Cardiac fibroblast (primary cell): ENCODE results near the gene TCP10L.
"Not testable (repeated sequence)": the region's sequence is repeated elsewhere in the genome, so short reads cannot be mapped to it uniquely, and the experiment has no call there.

ENCODE experiments used
- DNase-seq, 2 donors: peaks; one replicate each; pipeline versions ENCODE4 v3.0.0 to v3.0.0-alpha.2; 2010; ENCODE audit warnings: low read depth in 2 of 2
- H3K4me3 ChIP-seq, 2 donors: replicated peaks in 1 of 2; 1 replicate in 1 of 2; 2 replicates in 1 of 2; pipeline ENCODE4 v1.5.1; 2011; ENCODE audit warnings: low read depth in 2 of 2, low read length in 2 of 2, mild to moderate bottlenecking in 2 of 2, moderate library complexity in 1 of 2
- TF ChIP-seq, protein P1 (sequence below): IDR thresholded peaks from one replicate; pipeline ENCODE4 v1.5.1; 2011; ENCODE audit warnings: low read depth, mild to moderate bottlenecking, low read length, inconsistent platforms

Gene TCP10L, protein sequence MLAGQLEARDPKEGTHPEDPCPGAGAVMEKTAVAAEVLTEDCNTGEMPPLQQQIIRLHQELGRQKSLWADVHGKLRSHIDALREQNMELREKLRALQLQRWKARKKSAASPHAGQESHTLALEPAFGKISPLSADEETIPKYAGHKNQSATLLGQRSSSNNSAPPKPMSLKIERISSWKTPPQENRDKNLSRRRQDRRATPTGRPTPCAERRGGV

DNA sequence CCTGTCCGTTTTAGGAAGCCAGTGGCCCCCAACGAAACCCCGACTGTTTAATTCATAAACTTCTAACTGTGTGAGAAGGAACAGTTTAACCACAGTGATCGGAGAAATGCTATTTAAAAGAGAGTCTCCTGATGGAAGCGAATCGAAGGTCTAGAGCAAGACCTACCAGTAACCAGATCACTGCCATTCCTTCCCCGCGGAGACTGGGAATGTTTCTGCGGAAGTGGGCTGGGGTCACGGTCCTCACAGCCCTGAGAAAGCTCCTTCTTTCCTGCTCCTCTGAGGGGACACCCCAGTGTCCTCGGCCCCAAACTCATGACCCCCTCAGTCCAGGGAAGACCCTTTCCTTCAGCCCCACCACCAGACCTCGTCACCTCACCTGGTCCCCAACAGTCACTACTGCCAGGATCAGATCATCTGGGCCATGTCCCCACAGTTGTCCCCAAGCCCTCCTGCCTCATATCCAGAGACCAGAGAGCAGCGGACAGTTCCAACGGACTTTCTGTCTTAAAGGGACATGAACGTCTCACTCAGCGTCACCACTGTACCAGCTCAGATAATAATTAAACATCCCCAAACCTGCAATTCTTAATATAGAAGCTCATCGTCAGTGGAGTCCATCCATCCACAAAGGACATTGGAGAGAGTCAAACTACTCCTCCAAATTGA is at the start of gene TCP10L:
TSS of gene TCP10L (minus strand) at position 482 of the 669 bp plus-strand sequence. CDS start 1,219 bp downstream, outside the sequence.
- TF ChIP-seq, protein P1, sequence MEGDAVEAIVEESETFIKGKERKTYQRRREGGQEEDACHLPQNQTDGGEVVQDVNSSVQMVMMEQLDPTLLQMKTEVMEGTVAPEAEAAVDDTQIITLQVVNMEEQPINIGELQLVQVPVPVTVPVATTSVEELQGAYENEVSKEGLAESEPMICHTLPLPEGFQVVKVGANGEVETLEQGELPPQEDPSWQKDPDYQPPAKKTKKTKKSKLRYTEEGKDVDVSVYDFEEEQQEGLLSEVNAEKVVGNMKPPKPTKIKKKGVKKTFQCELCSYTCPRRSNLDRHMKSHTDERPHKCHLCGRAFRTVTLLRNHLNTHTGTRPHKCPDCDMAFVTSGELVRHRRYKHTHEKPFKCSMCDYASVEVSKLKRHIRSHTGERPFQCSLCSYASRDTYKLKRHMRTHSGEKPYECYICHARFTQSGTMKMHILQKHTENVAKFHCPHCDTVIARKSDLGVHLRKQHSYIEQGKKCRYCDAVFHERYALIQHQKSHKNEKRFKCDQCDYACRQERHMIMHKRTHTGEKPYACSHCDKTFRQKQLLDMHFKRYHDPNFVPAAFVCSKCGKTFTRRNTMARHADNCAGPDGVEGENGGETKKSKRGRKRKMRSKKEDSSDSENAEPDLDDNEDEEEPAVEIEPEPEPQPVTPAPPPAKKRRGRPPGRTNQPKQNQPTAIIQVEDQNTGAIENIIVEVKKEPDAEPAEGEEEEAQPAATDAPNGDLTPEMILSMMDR = no peak
- no peak for DNase-seq
- no peak within 1 kb of the TSS for H3K4me3 ChIP-seq

DNA sequence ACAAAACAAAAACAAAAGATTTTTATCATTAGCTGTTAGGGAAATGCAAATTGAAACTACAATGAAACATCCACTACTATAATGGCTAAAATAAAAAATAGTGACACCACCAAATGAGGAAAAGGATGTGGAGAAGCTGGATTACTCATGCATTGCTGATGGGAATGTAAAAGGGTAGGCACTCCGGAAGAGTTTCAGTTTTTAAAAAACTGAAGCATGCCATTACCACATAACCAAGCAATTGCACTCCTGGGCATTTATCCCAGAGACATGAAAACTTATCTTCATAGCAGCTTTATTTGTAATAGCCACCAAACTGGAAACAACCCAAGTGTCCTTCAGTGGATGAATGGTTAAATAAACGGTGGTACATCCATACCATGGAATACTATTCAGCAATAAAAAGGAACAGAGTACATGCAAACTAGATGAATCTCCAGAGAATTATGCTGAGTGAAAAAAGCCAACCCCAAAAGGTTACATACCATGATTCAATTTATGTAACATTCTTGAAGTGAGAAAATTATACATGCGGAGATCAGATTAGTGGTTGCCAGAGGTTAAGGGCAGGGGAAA is 41.4 kb upstream of the TCP10L start:
- no peak overlapping the region for H3K4me3 ChIP-seq
- TF ChIP-seq, protein P1 = no peak
- DNase-seq = peak; percentile 64 to 65

- H3K4me3 ChIP-seq, DNase-seq: not testable (repeated sequence)
Observed at GRCh38 chr21:32618218-32618617, 32.9 kb upstream of the TCP10L start.

GRCh38 chr21:32613436-32614043 is 28.2 kb upstream of the TCP10L start:
- H3K4me3 ChIP-seq = peak overlapping the region; percentile 98
- TF ChIP-seq, protein P1 = no peak
- DNase-seq = no peak

DNA sequence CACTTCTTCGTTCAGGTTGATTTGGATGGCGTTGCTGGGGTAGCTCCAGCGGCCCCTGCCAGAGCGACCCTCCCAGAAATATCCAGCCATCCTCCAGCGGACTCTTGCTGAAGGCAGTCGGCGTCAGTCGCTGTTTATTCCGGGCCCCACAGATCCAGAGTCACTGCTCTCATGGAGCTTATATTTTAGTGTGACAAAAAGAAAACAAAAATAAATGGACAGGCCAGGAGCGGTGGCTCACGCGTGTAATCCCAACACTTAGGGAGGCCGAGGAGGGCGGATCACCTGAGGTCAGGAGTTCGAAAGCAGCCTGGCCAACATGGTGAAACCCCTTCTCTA is 27.6 kb upstream of the TCP10L start:
- TF ChIP-seq, protein P1 = no peak
- H3K4me3 ChIP-seq = peak overlapping the region; percentile 98
- DNase-seq = no peak

DNA sequence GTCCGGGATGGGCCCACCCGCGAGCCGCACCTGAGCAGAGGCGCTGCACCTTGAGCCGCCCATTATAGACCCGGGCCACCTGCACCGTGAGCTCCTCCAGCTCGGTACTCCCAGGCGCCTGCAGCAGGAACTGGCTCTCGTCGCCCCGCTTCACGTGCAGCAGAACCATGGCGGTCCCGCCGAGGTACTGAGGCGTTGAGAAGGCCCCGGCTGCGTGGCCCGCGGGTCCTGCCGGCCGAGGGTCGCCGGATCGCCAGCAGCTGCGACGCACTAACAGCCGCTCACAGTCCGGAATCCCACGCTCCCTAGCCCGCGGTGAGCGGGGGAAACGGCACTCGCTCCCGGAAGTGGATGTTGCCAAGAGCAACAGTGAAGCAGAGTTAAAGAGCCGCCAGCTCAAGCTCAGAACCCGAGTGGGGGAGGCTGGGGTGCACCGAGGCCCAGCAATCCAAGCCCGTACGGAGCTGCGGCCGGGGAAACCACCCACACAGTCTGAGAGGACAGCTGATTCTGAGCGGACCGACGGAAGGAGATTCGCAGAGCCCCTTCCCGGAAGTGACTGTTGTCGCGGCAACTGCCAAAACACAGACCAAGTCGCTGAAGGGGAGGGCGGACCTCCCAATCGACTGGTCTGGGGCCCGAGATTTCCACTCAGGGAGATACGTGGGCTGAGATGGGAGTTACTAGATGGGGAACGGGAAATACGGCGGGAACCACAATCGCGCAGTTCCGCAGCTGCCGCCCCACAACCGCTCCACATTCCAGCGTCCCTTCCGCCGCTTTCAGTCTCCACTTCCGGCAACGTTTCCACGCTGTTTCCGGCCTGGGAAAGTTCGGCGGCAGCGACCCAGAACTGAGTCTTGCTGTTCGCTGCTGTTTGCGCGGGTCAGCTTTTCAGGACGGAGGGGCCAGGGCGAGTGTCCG is 27.0 kb upstream of the TCP10L start, which contains the start of gene CFAP298:
TSS of gene CFAP298 (minus strand) at position 303 of the 924 bp plus-strand sequence. CDS start at position 169, 134 bp downstream.
- peak; percentile 96 to 97 for DNase-seq
- TF ChIP-seq, protein P1 = no peak
- peak within 1 kb of the TSS; percentile 98 for H3K4me3 ChIP-seq
